IMR-90 (cell line): ENCODE data around the gene KRTAP1-5. TPM values are rescaled to one million over a fixed set of nuclear protein-coding genes. Genes with fewer than 3 reads are reported as not detected.

Source experiments
- ATAC-seq: fragments of 200-7000 bp; cut with Tn5 transposase; 2 replicates; pipeline ENCODE4 v1.9.1; 2020; ENCODE audit warnings: low read depth, mild to moderate bottlenecking, moderate library complexity
- BruUV-seq: library from RNA; stranded (reverse); fragments of 400-500 nt; replicated peaks from 2 replicates; lab custom pipeline; 2021; lab: Mats Ljungman, UMichigan
- CTCF ChIA-PET: fragments of 300-600 bp; formaldehyde crosslinking; extraction: SDS; loops from one replicate; lab custom pipeline; 2021; ENCODE audit warnings: antibody characterized with exemption; lab: Yijun Ruan, JAX
- POLR2A ChIA-PET: fragments of 300-600 bp; sonication (Branson Sonifier 250); formaldehyde crosslinking; loops from one replicate; lab custom pipeline; 2022; ENCODE audit warnings: antibody characterized with exemption; ENCODE audit not compliant: unreplicated experiment; lab: Charles Lee
- DNase-seq: peaks from one replicate; pipeline ENCODE4 v3.0.0; 2013
- H2AFZ ChIP-seq: replicated peaks from 2 replicates; pipeline ENCODE3; 2013; ENCODE audit warnings: low read length, mild to moderate bottlenecking; ENCODE audit not compliant: poor library complexity
- H2AK5ac ChIP-seq: 2 replicates; pipeline ENCODE4 v1.6.1; 2013; ENCODE audit warnings: low read depth, low read length, inconsistent platforms
- H2AK9ac ChIP-seq: replicated peaks from 2 replicates; pipeline ENCODE3; 2013; ENCODE audit warnings: mild to moderate bottlenecking, low read depth, low read length, moderate library complexity; ENCODE audit not compliant: poor library complexity
- H2BK120ac ChIP-seq: 2 replicates; pipeline ENCODE4 v1.6.1; 2013; ENCODE audit warnings: low read depth, low read length, inconsistent platforms
- H2BK15ac ChIP-seq: 3 replicates; pipeline ENCODE4 v1.6.1; 2013; ENCODE audit warnings: low read depth, low read length, inconsistent platforms
- H2BK20ac ChIP-seq: 2 replicates; pipeline ENCODE4 v1.6.1; 2013; ENCODE audit warnings: low read depth, mild to moderate bottlenecking, inconsistent platforms, low read length, moderate library complexity
- H2BK5ac ChIP-seq: 2 replicates; pipeline ENCODE4 v1.6.1; 2013; ENCODE audit warnings: mild to moderate bottlenecking, low read depth, low read length, inconsistent platforms; ENCODE audit not compliant: poor library complexity, severe bottlenecking
- H3K14ac ChIP-seq: replicated peaks from 2 replicates; pipeline ENCODE4 v1.6.1; 2013; ENCODE audit warnings: low read depth, low read length, inconsistent platforms
- H3K18ac ChIP-seq: 2 replicates; pipeline ENCODE4 v1.6.1; 2013; ENCODE audit warnings: low read depth, low read length, control low read depth
- H3K23ac ChIP-seq: 2 replicates; pipeline ENCODE4 v1.6.1; 2013; ENCODE audit warnings: low read depth, low read length, inconsistent platforms
- H3K27ac ChIP-seq: 2 replicates; pipeline ENCODE4 v1.5.1; 2013; ENCODE audit warnings: mild to moderate bottlenecking, control low read depth, low read length; ENCODE audit not compliant: insufficient read depth
- H3K27me3 ChIP-seq: 2 replicates; pipeline ENCODE4 v1.6.1; 2013; ENCODE audit warnings: low read length; ENCODE audit not compliant: control insufficient read depth, insufficient read depth
- H3K36me3 ChIP-seq: 2 replicates; pipeline ENCODE4 v1.6.1; 2013; ENCODE audit warnings: low read length, mixed read lengths; ENCODE audit not compliant: control insufficient read depth, insufficient read depth
- H3K4ac ChIP-seq: 2 replicates; pipeline ENCODE4 v1.6.1; 2013; ENCODE audit warnings: low read depth, low read length, inconsistent platforms
- H3K4me1 ChIP-seq: 2 replicates; pipeline ENCODE4 v1.6.1; 2013; ENCODE audit warnings: low read length, mixed read lengths; ENCODE audit not compliant: control insufficient read depth, insufficient read depth
- H3K4me2 ChIP-seq: 2 replicates; pipeline ENCODE4 v1.6.1; 2013; ENCODE audit warnings: low read depth, mild to moderate bottlenecking, control low read depth, low read length, moderate library complexity
- H3K4me3 ChIP-seq: 2 replicates; pipeline ENCODE4 v1.5.1; 2013; ENCODE audit warnings: low read depth, mild to moderate bottlenecking, control low read depth, low read length, moderate library complexity; ENCODE audit not compliant: insufficient read depth
- H3K56ac ChIP-seq: 2 replicates; pipeline ENCODE4 v1.6.1; 2013; ENCODE audit warnings: low read length, inconsistent platforms; ENCODE audit not compliant: insufficient read depth; ENCODE audit errors: extremely low read depth
- H3K79me1 ChIP-seq, 2 experiments: 2 replicates each; pipeline ENCODE4 v1.6.1; 2013; ENCODE audit warnings: low read length in 2 of 2, inconsistent platforms in 1 of 2, low read depth in 1 of 2
- H3K9ac ChIP-seq: 2 replicates; pipeline ENCODE4 v1.6.1; 2013; ENCODE audit warnings: low read depth, low read length, control low read depth
- H3K9me1 ChIP-seq: 2 replicates; pipeline ENCODE4 v1.6.1; 2013; ENCODE audit warnings: low read length, inconsistent platforms; ENCODE audit not compliant: insufficient read depth
- H3K9me3 ChIP-seq: 2 replicates; pipeline ENCODE4 v1.6.1; 2013; ENCODE audit warnings: low read length; ENCODE audit not compliant: control insufficient read depth, insufficient read depth
- H4K20me1 ChIP-seq: 2 replicates; pipeline ENCODE4 v1.6.1; 2013; ENCODE audit warnings: low read length, inconsistent platforms; ENCODE audit not compliant: insufficient read depth
- H4K5ac ChIP-seq: 2 replicates; pipeline ENCODE4 v1.6.1; 2013; ENCODE audit warnings: mild to moderate bottlenecking, low read depth, low read length, control low read depth
- H4K8ac ChIP-seq, 2 experiments: 2 replicates each; pipeline ENCODE4 v1.6.1; 2013; ENCODE audit warnings: low read depth in 2 of 2, low read length in 2 of 2, control low read depth in 1 of 2, inconsistent platforms in 1 of 2
- H4K91ac ChIP-seq: 2 replicates; pipeline ENCODE4 v1.6.1; 2013; ENCODE audit warnings: low read depth, low read length, inconsistent platforms; ENCODE audit not compliant: insufficient read depth
- CEBPB ChIP-seq: IDR thresholded peaks from 2 replicates; pipeline ENCODE4 v1.6.1; 2012; ENCODE audit warnings: low read depth, low read length, improper control_type of control experiment
- CHD1 ChIP-seq: IDR thresholded peaks from 2 replicates; pipeline ENCODE4 v1.6.1; 2012; ENCODE audit warnings: low read depth, low read length, improper control_type of control experiment
- MAZ ChIP-seq: IDR thresholded peaks from 2 replicates; pipeline ENCODE4 v1.6.1; 2012; ENCODE audit warnings: low read depth, mild to moderate bottlenecking, low read length, improper control_type of control experiment, moderate library complexity, borderline replicate concordance
- MXI1 ChIP-seq: IDR thresholded peaks from 2 replicates; pipeline ENCODE4 v1.6.1; 2012; ENCODE audit warnings: low read depth, mild to moderate bottlenecking, low read length, moderate library complexity, borderline replicate concordance
- RAD21 ChIP-seq: IDR thresholded peaks from 2 replicates; pipeline ENCODE4 v1.6.1; 2012; ENCODE audit warnings: low read length, improper control_type of control experiment
- RCOR1 ChIP-seq: IDR thresholded peaks from 2 replicates; pipeline ENCODE4 v1.6.1; 2012; ENCODE audit warnings: mild to moderate bottlenecking, low read length, improper control_type of control experiment; ENCODE audit not compliant: insufficient replicate concordance
- RFX5 ChIP-seq: IDR thresholded peaks from 2 replicates; pipeline ENCODE4 v1.8.0; 2012; ENCODE audit warnings: low read depth, mild to moderate bottlenecking, low read length, moderate library complexity
- WGBS, 2 experiments: methylation state at CpG; one replicate each; pipeline versions ENCODE4 v1.1.5 to v1.1.7; 2013; ENCODE audit warnings: missing lambda C conversion rate in 2 of 2; ENCODE audit not compliant: insufficient read length in 1 of 2; ENCODE audit errors: extremely low coverage in 2 of 2; 5-methylcytosine and 5-hydroxymethylcytosine counted together
- dilution Hi-C: fragments of 300-500 bp; cut with HindIII; formaldehyde crosslinking; loops from one replicate; pipeline ENCODE4 v1.14.3; 2018; ENCODE audit warnings: low sequenced_read_pairs; ENCODE audit not compliant: unreplicated experiment
- in situ Hi-C: fragments of 300-500 bp; cut with MboI; formaldehyde crosslinking; loops from 3 replicates; pipeline ENCODE4 v1.14.3; 2019; ENCODE audit warnings: low sequenced_read_pairs, inconsistent platforms, mixed read lengths
- intact Hi-C: fragments of 100-400 bp; cut with micrococcal nuclease; formaldehyde crosslinking; loops from 2 replicates; pipeline ENCODE4 v1.10.0; 2022
- polyA plus RNA-seq, 3 experiments: library from polyadenylated mRNA; depleted of rRNA; stranded (reverse); fragments of >200 nt; gene quantifications; 2 replicates each; pipeline ENCODE4 v1.2.3, GENCODE V29; 2012; ENCODE audit warnings: low replicate concordance in 1 of 3
- total RNA-seq: library from RNA; depleted of rRNA; stranded (reverse); fragments of >200 nt; gene quantifications from 2 replicates; pipeline ENCODE4 v1.2.3, GENCODE V29; 2012

The KRTAP1-5 gene
- total and polyA plus RNA-seq, 2 of the 4 experiments (the other 2 are of a cell fraction), result 27.0 to 34.8 TPM

DNA sequence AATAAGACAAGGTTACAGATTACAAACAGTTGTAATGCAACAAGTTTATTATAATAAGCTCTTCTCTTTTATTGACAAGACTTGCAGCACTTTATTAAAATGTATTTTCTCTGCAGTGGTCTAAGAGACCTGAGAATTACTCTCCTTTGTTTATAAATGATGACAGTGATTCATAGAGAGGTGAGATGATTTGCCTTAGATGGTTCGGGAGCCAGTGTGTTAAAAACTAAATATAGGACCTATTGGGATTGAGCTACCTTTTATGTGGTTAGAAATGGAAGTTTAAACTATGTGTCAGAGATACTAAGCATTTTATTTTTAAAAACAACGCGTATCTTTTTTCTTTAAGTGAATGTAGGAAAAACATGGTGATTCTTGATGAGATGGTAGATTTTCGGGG, 30.2 kb downstream of the KRTAP1-5 start:
- no peak for ATAC-seq
- dilution Hi-C loops, result no loop called here
- Histone ChIP-seq H3K79me1 (no peaks in the 10 kb centered on the region), H2BK120ac (no peak overlapping the region), H3K27ac (no peak overlapping the region), H3K36me3 (no peaks in the 10 kb centered on the region), H3K4me1 (no peaks in the 10 kb centered on the region), H4K8ac (no peak overlapping the region), H3K9ac (no peak overlapping the region), H2BK5ac (no peak overlapping the region), H2AK9ac (no peak overlapping the region), H3K27me3 (no peaks in the 10 kb centered on the region), H4K20me1 (no peaks in the 10 kb centered on the region), H2BK20ac (no peak overlapping the region), H3K23ac (no peak overlapping the region), H4K91ac (no peak overlapping the region), H4K5ac (no peak overlapping the region), H3K9me3 (no peaks in the 10 kb centered on the region), H3K14ac (no peak overlapping the region), H3K18ac (no peak overlapping the region), H2AK5ac (no peak overlapping the region), H3K4me2 (no peak overlapping the region), H3K4me3 (no peak overlapping the region), H2AFZ (no peak overlapping the region), H3K9me1 (no peaks in the 10 kb centered on the region), H2BK15ac (no peak overlapping the region), H3K4ac (no peak overlapping the region), H3K56ac (no peak overlapping the region)
- DNase-seq, result no peak
- TF ChIP-seq RCOR1 (no peak), RFX5 (no peak), CHD1 (no peak), RAD21 (no peak), CEBPB (no peak), MAZ (no peak), MXI1 (no peak)
- no CpG with 5 or more reads among the region's 4 CpGs for WGBS, 2 experiments
- no TSS peak for BruUV-seq
- POLR2A ChIA-PET, result no interaction called here
- CTCF ChIA-PET, result no interaction called here
- in situ Hi-C loops, result no loop called here
- intact Hi-C loops, result no loop called here
